GM12878 (cell line): ENCODE data around the gene THBS3. TPM values are rescaled to one million over a fixed set of nuclear protein-coding genes. Genes with fewer than 3 reads are reported as not detected.

Source experiments
- ASH2L ChIP-seq: fragments of 300-600, 200-600 bp; sonication (generic); IDR thresholded peaks from 2 replicates; pipeline ENCODE4 v1.6.1; 2017; ENCODE audit warnings: low read depth, mild to moderate bottlenecking, borderline replicate concordance
- CBX3 ChIP-seq: fragments of 200-600 bp; sonication (generic); IDR thresholded peaks from 2 replicates; pipeline ENCODE4 v1.6.1; 2016; ENCODE audit warnings: low read depth, borderline replicate concordance
- KDM1A ChIP-seq: fragments of 200-600 bp; sonication (generic); IDR thresholded peaks from 2 replicates; pipeline ENCODE4 v1.6.1; 2016; ENCODE audit warnings: borderline replicate concordance
- NBN ChIP-seq: fragments of 450-650 bp; IDR thresholded peaks from 2 replicates; pipeline ENCODE4 v1.6.1; 2016
- NFXL1 ChIP-seq: fragments of 450-650 bp; IDR thresholded peaks from 2 replicates; pipeline ENCODE4 v1.6.1; 2017; ENCODE audit warnings: antibody characterized with exemption, mild to moderate bottlenecking, borderline replicate concordance
- SMARCA5 ChIP-seq: fragments of 450-650 bp; IDR thresholded peaks from 2 replicates; pipeline ENCODE4 v1.6.1; 2017; ENCODE audit warnings: mild to moderate bottlenecking
- TAF1 ChIP-seq: IDR thresholded peaks from 2 replicates; pipeline ENCODE4 v1.6.1; 2011; ENCODE audit warnings: mild to moderate bottlenecking, low read depth, low read length, borderline replicate concordance
- TARDBP ChIP-seq: IDR thresholded peaks from 2 replicates; pipeline ENCODE4 v1.6.1; 2016; ENCODE audit warnings: borderline replicate concordance
- TCF3 ChIP-seq: IDR thresholded peaks from 2 replicates; pipeline ENCODE4 v1.6.1; 2012; ENCODE audit warnings: low read depth, mild to moderate bottlenecking, low read length, borderline replicate concordance; ENCODE audit not compliant: insufficient read depth
- ZNF592 ChIP-seq: fragments of 450-650 bp; IDR thresholded peaks from 2 replicates; pipeline ENCODE4 v1.6.1; 2017; ENCODE audit warnings: mild to moderate bottlenecking, moderate library complexity
- polyA plus RNA-seq, 11 experiments: library from polyadenylated mRNA; depleted of rRNA in 4 of 11; unstranded in 6 of 11; stranded (reverse) in 5 of 11; fragments of >200 nt; fragmentation: Nextera tagmentation in 4 of 11; fragmentation: Illumina TruSeq in 1 of 11; extraction: Ambion mirVana in 4 of 11; extraction: Trizol in 1 of 11; gene quantifications; 1 replicate in 1 of 11; 2 replicates in 10 of 11; pipeline versions ENCODE4 v1.2.1 to v1.2.3, GENCODE V29; 2011 to 2016; ENCODE audit warnings: inconsistent platforms in 2 of 11, missing spikeins in 2 of 11, low read depth in 1 of 11
- total RNA-seq, 4 experiments: library from RNA; depleted of rRNA in 3 of 4; stranded (reverse); fragments of >200 nt in 3 of 4; fragmentation: Illumina TruSeq in 1 of 4; extraction: Trizol in 1 of 4; gene quantifications; 2 replicates each; pipeline versions ENCODE4 v1.2.1 to v1.2.3, GENCODE V29; 2013 to 2021
- TF ChIP-seq, protein P1 (sequence below): fragments of 450-650 bp; IDR thresholded peaks from 2 replicates; pipeline ENCODE4 v1.6.1; 2017; ENCODE audit warnings: low read depth, mild to moderate bottlenecking, moderate library complexity

Gene THBS3
- total and polyA plus RNA-seq, 10 of the 15 experiments (the other 5 are each of a cell fraction or from before 2014, with no cell fraction given) = 0.66 to 3.6 (median 2.0) TPM

- TF ChIP-seq, protein P1, sequence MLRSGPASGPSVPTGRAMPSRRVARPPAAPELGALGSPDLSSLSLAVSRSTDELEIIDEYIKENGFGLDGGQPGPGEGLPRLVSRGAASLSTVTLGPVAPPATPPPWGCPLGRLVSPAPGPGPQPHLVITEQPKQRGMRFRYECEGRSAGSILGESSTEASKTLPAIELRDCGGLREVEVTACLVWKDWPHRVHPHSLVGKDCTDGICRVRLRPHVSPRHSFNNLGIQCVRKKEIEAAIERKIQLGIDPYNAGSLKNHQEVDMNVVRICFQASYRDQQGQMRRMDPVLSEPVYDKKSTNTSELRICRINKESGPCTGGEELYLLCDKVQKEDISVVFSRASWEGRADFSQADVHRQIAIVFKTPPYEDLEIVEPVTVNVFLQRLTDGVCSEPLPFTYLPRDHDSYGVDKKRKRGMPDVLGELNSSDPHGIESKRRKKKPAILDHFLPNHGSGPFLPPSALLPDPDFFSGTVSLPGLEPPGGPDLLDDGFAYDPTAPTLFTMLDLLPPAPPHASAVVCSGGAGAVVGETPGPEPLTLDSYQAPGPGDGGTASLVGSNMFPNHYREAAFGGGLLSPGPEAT = no peak
- TF ChIP-seq TAF1 = no peak
- TF ChIP-seq TARDBP = no peak
- TF ChIP-seq TCF3 = no peak
- TF ChIP-seq NFXL1 = no peak
- TF ChIP-seq CBX3 = no peak
- TF ChIP-seq SMARCA5 = no peak
- TF ChIP-seq ASH2L = no peak
- no peak for TF ChIP-seq KDM1A
- no peak for TF ChIP-seq NBN
- no peak for TF ChIP-seq ZNF592
- TF ChIP-seq, all 136 proteins: peak for 0
These were observed 46.6 kb upstream of the THBS3 start (continued) for GRCh38 chr1:155254228-155254713.
